Subcutaneous abdominal adipose tissue (tissue), 5 donors: ENCODE measurements around the gene INPP5E.

Experiments
- H3K27ac ChIP-seq: one replicate; pipeline ENCODE4 v1.7.0; 2013; ENCODE audit warnings: low read depth, mild to moderate bottlenecking, inconsistent platforms, low read length, moderate library complexity
- H3K27me3 ChIP-seq, 5 donors: one replicate each; pipeline ENCODE4 v1.7.0; 2013; ENCODE audit warnings: low read length in 5 of 5, inconsistent platforms in 1 of 5; ENCODE audit not compliant: control insufficient read depth in 5 of 5, insufficient read depth in 4 of 5
- H3K36me3 ChIP-seq, 5 donors: one replicate each; pipeline ENCODE4 v1.7.0; 2013; ENCODE audit warnings: low read length in 5 of 5; ENCODE audit not compliant: control insufficient read depth in 5 of 5, insufficient read depth in 5 of 5
- H3K4me1 ChIP-seq, 5 donors: one replicate each; pipeline ENCODE4 v1.7.0; 2013; ENCODE audit warnings: low read length in 5 of 5, mild to moderate bottlenecking in 3 of 5, moderate library complexity in 1 of 5; ENCODE audit not compliant: control insufficient read depth in 5 of 5, insufficient read depth in 5 of 5
- H3K4me3 ChIP-seq, 5 donors: one replicate each; pipeline ENCODE4 v1.7.0; 2013; ENCODE audit warnings: low read length in 5 of 5, low read depth in 1 of 5
- H3K9ac ChIP-seq, 5 donors: one replicate each; pipeline ENCODE4 v1.7.0; 2013; ENCODE audit warnings: low read length in 5 of 5, mild to moderate bottlenecking in 4 of 5, moderate library complexity in 3 of 5
- H3K9me3 ChIP-seq, 5 donors: one replicate each; pipeline ENCODE4 v1.7.0; 2013; ENCODE audit warnings: low read length in 5 of 5; ENCODE audit not compliant: control insufficient read depth in 5 of 5
- donor health status: healthy.
- donor health status: healthy.
- donor health status: healthy.
- donor health status: healthy.
- donor health status: healthy.

Gene INPP5E

GRCh38 chr9:136437430-136437829 is 2.2 kb downstream of the INPP5E start:
- Histone ChIP-seq H3K36me3 (peaks cover 0 to 41% (median 29%) of the 10 kb centered on the region in 5 donors), H3K9me3 (no peaks in the 10 kb centered on the region), H3K27ac (peak overlapping the region; percentile 16), H3K9ac (peak overlapping the region in 4 of 5 donors; percentile 25 to 58 (median 54)), H3K4me3 (peak overlapping the region; percentile 63 to 82 (median 75)), H3K27me3 (no peaks in the 10 kb centered on the region), H3K4me1 (peaks cover 9 to 59% (median 49%) of the 10 kb centered on the region in 5 donors)

GRCh38 chr9:136436055-136436634 is 3.5 kb downstream of the INPP5E start:
- Histone ChIP-seq H3K4me1 (peaks cover 9 to 47% (median 42%) of the 10 kb centered on the region in 5 donors), H3K36me3 (peaks cover 0 to 36% (median 25%) of the 10 kb centered on the region in 5 donors), H3K4me3 (peak overlapping the region in 2 of 5 donors; percentile 77 to 82), H3K9ac (peak overlapping the region in 2 of 5 donors; percentile 53 to 56), H3K9me3 (no peaks in the 10 kb centered on the region), H3K27ac (no peak overlapping the region), H3K27me3 (no peaks in the 10 kb centered on the region)

GRCh38 chr9:136434580-136435169 is 5.0 kb downstream of the INPP5E start:
- Histone ChIP-seq H3K9me3 (no peaks in the 10 kb centered on the region), H3K9ac (no peak overlapping the region), H3K27me3 (no peaks in the 10 kb centered on the region), H3K27ac (no peak overlapping the region), H3K36me3 (peaks cover 0 to 43% (median 33%) of the 10 kb centered on the region in 5 donors), H3K4me1 (peaks cover 9 to 36% (median 34%) of the 10 kb centered on the region in 5 donors), H3K4me3 (no peak overlapping the region)

GRCh38 chr9:136433849-136434579 is 5.6 kb downstream of the INPP5E start:
- no peak overlapping the region for H3K9ac ChIP-seq

GRCh38 chr9:136433043-136433715 is 6.5 kb downstream of the INPP5E start:
- H3K36me3 ChIP-seq: peaks cover 0 to 53% (median 44%) of the 10 kb centered on the region in 5 donors
- H3K9ac ChIP-seq: no peak overlapping the region
- no peak overlapping the region for H3K27ac ChIP-seq
- no peaks in the 10 kb centered on the region for H3K27me3 ChIP-seq
- no peak overlapping the region for H3K4me3 ChIP-seq
- peaks cover 9 to 26% (median 22%) of the 10 kb centered on the region in 5 donors for H3K4me1 ChIP-seq
- no peaks in the 10 kb centered on the region for H3K9me3 ChIP-seq

More at GRCh38 chr9:136433849-136434579, 5.6 kb downstream of the INPP5E start:
- no peak overlapping the region for H3K27ac ChIP-seq
- H3K4me3 ChIP-seq: no peak overlapping the region
- no peaks in the 10 kb centered on the region for H3K27me3 ChIP-seq
- no peaks in the 10 kb centered on the region for H3K9me3 ChIP-seq
- peaks cover 0 to 49% (median 40%) of the 10 kb centered on the region in 5 donors for H3K36me3 ChIP-seq
- H3K4me1 ChIP-seq: peaks cover 9 to 34% (median 31%) of the 10 kb centered on the region in 5 donors

- Histone ChIP-seq H3K9ac (no peak overlapping the region), H3K27me3 (no peaks in the 10 kb centered on the region), H3K36me3 (peaks cover 0 to 53% (median 44%) of the 10 kb centered on the region in 5 donors), H3K27ac (no peak overlapping the region), H3K4me1 (peaks cover 7 to 20% (median 16%) of the 10 kb centered on the region in 5 donors), H3K9me3 (no peaks in the 10 kb centered on the region), H3K4me3 (no peak overlapping the region)
Measured at GRCh38 chr9:136432591-136432990, 7.1 kb downstream of the INPP5E start.

GRCh38 chr9:136431782-136432350 is 7.8 kb downstream of the INPP5E start:
- Histone ChIP-seq H3K9ac (no peak overlapping the region), H3K36me3 (peaks cover 0 to 53% (median 44%) of the 10 kb centered on the region in 5 donors), H3K9me3 (no peaks in the 10 kb centered on the region), H3K4me3 (no peak overlapping the region), H3K27ac (no peak overlapping the region), H3K27me3 (no peaks in the 10 kb centered on the region), H3K4me1 (peaks cover 2 to 13% (median 9%) of the 10 kb centered on the region in 5 donors)

- H3K4me1 ChIP-seq: peaks cover 0 to 2% (median 0%) of the 10 kb centered on the region in 5 donors
- no peak overlapping the region for H3K9ac ChIP-seq
- peaks cover 0 to 53% (median 44%) of the 10 kb centered on the region in 5 donors for H3K36me3 ChIP-seq
- no peak overlapping the region for H3K27ac ChIP-seq
- H3K27me3 ChIP-seq: no peaks in the 10 kb centered on the region
- no peak overlapping the region for H3K4me3 ChIP-seq
- H3K9me3 ChIP-seq: no peaks in the 10 kb centered on the region
Measured at GRCh38 chr9:136430588-136431234, 8.9 kb downstream of the INPP5E start.
